HG03097 (cell line): ENCODE data around the gene TRIM33.
"Not testable (repeated sequence)": the region's sequence is repeated elsewhere in the genome, so short reads cannot be mapped to it uniquely, and the experiment has no call there.

Experiments
- ATAC-seq: cut with Tn5 transposase; IDR thresholded peaks from one replicate; pipeline ENCODE4 v1.9.1; 2021; ENCODE audit not compliant: unreplicated experiment, low FRiP score

TRIM33 gene

GRCh38 chr1:114363230-114363629 lies 147.8 kb downstream of the TRIM33 start:
- ATAC-seq, result not testable (repeated sequence)

GRCh38 chr1:114359791-114360190 lies 151.2 kb downstream of the TRIM33 start:
- ATAC-seq, result no peak

GRCh38 chr1:114355240-114355639 lies 155.8 kb downstream of the TRIM33 start:
- no peak for ATAC-seq

- no peak for ATAC-seq
These were observed 157.7 kb downstream of the TRIM33 start for GRCh38 chr1:114353262-114353661.

GRCh38 chr1:114352797-114353196 lies 158.2 kb downstream of the TRIM33 start:
- ATAC-seq, result no peak

GRCh38 chr1:114350731-114351445 lies 160.1 kb downstream of the TRIM33 start:
- ATAC-seq, result no peak

GRCh38 chr1:114349891-114350605 lies 161.0 kb downstream of the TRIM33 start:
- no peak for ATAC-seq

GRCh38 chr1:114347431-114348209 lies 163.4 kb downstream of the TRIM33 start:
- ATAC-seq, result no peak

GRCh38 chr1:114346480-114347029 lies 164.4 kb downstream of the TRIM33 start:
- ATAC-seq, result peak; percentile 99

- ATAC-seq, result peak; percentile 9
These were observed 165.0 kb downstream of the TRIM33 start for GRCh38 chr1:114345930-114346479.

- no peak for ATAC-seq
These were observed 166.3 kb downstream of the TRIM33 start for GRCh38 chr1:114344656-114345055.
